ENCODE data around the gene EIF4G1. TPM values are rescaled to one million over a fixed set of nuclear protein-coding genes. Genes with fewer than 3 reads are reported as not detected.

EIF4G1 gene
- total and polyA plus RNA-seq, 10 of the 15 experiments (the other 5 are each of a cell fraction or from before 2014, with no cell fraction given) = 5.7 to 462 (median 237) TPM

GRCh38 chr3:184335661-184336546 lies 21.5 kb downstream of the EIF4G1 start (continued):
- TF ChIP-seq CUX1 (IDR thresholded peaks at IDR 0.05; ENCODE audit: insufficient replicate concordance, low read depth, low read length) (no peak), TBL1XR1 (IDR thresholded peaks at IDR 0.05; ENCODE audit: low read depth, low read length) (no peak), TCF7 (IDR thresholded peaks at IDR 0.05; ENCODE audit: borderline replicate concordance) (no peak), CREM (IDR thresholded peaks at IDR 0.05; ENCODE audit: low read depth) (peak; percentile 98), SUZ12 (IDR thresholded peaks at IDR 0.05; ENCODE audit: unreplicated experiment) (no peak), EGR1 (IDR thresholded peaks at IDR 0.05; ENCODE audit: borderline replicate concordance in 1 of 2, low read depth in 2 of 2, low read length in 2 of 2) (peak in 1 of 2 experiments; percentile 90; a peak in 2 of 3 replicates), SMAD1 (IDR thresholded peaks at IDR 0.05; ENCODE audit: low read depth, partially characterized antibody) (no peak), POLR2AphosphoS5 (IDR thresholded peaks at IDR 0.05; ENCODE audit: low read length) (peak; percentile 90), RFX5 (IDR thresholded peaks at IDR 0.05; ENCODE audit: low read depth, low read length) (0 out of 2 replicates have a peak, but pooled peaks have one; percentile 9), BHLHE40 (IDR thresholded peaks at IDR 0.05; ENCODE audit: borderline replicate concordance in 1 of 2, low read depth in 2 of 2, low read length in 1 of 2) (peak in 1 of 2 experiments; percentile 47; a peak in 2 of 4 replicates), HSF1 (IDR thresholded peaks at IDR 0.05; ENCODE audit: low read depth, low read length) (no peak), PAX5 (IDR thresholded peaks at IDR 0.05; ENCODE audit: borderline replicate concordance, low read depth, low read length) (peak; percentile 90)
- TF ChIP-seq, protein P1, sequence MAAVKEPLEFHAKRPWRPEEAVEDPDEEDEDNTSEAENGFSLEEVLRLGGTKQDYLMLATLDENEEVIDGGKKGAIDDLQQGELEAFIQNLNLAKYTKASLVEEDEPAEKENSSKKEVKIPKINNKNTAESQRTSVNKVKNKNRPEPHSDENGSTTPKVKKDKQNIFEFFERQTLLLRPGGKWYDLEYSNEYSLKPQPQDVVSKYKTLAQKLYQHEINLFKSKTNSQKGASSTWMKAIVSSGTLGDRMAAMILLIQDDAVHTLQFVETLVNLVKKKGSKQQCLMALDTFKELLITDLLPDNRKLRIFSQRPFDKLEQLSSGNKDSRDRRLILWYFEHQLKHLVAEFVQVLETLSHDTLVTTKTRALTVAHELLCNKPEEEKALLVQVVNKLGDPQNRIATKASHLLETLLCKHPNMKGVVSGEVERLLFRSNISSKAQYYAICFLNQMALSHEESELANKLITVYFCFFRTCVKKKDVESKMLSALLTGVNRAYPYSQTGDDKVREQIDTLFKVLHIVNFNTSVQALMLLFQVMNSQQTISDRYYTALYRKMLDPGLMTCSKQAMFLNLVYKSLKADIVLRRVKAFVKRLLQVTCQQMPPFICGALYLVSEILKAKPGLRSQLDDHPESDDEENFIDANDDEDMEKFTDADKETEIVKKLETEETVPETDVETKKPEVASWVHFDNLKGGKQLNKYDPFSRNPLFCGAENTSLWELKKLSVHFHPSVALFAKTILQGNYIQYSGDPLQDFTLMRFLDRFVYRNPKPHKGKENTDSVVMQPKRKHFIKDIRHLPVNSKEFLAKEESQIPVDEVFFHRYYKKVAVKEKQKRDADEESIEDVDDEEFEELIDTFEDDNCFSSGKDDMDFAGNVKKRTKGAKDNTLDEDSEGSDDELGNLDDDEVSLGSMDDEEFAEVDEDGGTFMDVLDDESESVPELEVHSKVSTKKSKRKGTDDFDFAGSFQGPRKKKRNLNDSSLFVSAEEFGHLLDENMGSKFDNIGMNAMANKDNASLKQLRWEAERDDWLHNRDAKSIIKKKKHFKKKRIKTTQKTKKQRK (IDR thresholded peaks at IDR 0.05; ENCODE audit: low read depth, low read length) = no peak
- TF ChIP-seq, protein P2, sequence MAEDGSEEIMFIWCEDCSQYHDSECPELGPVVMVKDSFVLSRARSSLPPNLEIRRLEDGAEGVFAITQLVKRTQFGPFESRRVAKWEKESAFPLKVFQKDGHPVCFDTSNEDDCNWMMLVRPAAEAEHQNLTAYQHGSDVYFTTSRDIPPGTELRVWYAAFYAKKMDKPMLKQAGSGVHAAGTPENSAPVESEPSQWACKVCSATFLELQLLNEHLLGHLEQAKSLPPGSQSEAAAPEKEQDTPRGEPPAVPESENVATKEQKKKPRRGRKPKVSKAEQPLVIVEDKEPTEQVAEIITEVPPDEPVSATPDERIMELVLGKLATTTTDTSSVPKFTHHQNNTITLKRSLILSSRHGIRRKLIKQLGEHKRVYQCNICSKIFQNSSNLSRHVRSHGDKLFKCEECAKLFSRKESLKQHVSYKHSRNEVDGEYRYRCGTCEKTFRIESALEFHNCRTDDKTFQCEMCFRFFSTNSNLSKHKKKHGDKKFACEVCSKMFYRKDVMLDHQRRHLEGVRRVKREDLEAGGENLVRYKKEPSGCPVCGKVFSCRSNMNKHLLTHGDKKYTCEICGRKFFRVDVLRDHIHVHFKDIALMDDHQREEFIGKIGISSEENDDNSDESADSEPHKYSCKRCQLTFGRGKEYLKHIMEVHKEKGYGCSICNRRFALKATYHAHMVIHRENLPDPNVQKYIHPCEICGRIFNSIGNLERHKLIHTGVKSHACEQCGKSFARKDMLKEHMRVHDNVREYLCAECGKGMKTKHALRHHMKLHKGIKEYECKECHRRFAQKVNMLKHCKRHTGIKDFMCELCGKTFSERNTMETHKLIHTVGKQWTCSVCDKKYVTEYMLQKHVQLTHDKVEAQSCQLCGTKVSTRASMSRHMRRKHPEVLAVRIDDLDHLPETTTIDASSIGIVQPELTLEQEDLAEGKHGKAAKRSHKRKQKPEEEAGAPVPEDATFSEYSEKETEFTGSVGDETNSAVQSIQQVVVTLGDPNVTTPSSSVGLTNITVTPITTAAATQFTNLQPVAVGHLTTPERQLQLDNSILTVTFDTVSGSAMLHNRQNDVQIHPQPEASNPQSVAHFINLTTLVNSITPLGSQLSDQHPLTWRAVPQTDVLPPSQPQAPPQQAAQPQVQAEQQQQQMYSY (CRISPR knock-in tag; IDR thresholded peaks at IDR 0.05) = no peak
